NOMO-1 treated with dmso at 0.1 percent for 144 hours (cell line): ENCODE results near the gene POLN.
"Not testable (repeated sequence)": the region's sequence is repeated elsewhere in the genome, so short reads cannot be mapped to it uniquely, and the experiment has no call there.

Experiments
- DNase-seq: peaks from one replicate; lab custom pipeline; 2025; ENCODE audit not compliant: unreplicated experiment; lab: John Stamatoyannopoulos, UW

POLN gene

DNA sequence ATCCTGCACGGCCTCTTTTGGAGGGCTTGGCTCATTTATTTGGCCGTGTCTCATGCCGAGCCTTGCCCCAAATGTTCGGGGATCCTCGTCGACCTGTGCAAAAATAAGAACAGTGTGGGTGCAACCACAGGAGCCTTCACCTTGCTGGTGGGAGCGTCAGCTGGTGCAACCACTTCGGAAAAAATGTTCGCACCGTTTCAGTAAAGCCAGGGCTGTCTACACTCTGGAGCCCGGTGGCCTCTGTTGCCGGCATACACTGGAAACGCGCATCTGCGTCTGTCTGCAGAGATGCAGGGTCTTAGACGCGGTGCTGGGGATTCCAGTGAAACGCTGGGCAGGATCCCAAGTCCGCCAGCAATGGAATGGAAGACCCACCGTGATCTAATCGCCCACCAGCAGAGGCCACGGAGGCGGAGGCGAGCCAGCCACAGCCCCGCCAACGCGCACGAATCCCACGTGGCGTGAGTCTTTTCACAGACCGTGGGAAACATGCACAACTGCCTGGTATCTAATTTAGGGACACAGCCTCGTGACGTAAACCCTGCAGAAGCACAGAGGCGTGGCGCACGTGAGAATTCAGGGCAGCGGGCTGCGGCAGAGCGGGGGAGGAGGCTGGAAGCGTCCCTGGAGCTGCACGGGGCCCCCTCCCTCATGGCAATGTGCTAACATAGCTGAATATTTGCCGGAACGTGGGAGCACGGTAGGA lies 33.8 kb upstream of the POLN start:
- no peak for DNase-seq

DNA sequence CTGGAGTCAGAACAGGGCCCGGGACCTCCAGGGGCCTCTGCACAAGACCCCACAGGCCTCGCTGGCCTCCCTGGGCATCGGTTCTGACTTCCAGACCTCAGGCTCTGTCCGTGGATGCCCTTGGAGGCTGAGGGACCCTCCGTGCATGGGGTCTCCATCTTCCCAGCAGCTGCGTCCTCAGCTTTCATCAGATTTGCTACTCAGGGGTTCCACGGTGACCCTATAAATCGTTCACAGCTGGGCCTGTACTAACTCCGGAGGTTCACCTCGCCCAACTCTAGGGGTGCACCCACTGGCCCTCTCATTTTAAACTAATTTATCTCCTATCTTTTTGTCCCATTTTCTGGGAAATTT lies 33.1 kb upstream of the POLN start:
- not testable (repeated sequence) for DNase-seq

DNA sequence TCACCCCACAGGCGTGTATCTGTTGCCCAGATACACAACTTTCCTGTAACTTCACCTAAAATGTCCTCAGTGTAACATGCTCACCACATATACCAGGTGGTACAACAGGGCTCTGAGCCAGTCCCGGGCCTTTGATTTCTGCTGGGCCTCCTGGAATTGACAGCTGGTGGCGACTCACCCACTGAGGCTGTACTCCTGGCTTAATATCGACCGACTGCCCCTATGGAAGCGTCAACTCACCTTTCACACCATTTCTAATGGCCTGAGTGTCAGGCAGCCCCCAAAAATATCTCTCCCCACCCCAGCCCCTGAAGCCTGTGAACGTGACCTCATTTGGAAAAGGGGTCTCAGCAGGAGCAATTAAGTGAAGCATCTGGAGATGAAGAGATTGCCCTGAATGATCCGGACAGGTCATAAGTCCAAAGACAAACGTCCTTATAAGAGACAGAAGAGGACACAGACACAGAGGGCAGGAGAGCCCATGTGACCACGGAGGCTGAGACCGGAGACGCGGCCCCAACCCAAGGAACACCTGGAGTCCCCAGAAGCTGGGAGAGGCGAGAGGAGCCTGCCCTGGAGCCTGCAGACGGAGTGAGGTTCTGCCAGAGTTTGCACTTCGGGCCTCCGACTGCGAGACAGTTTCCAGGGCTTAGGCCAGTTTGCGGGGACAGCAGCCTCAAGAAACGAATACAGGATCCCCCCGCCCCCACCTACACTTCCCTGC lies 32.6 kb upstream of the POLN start:
- DNase-seq: no peak

DNA sequence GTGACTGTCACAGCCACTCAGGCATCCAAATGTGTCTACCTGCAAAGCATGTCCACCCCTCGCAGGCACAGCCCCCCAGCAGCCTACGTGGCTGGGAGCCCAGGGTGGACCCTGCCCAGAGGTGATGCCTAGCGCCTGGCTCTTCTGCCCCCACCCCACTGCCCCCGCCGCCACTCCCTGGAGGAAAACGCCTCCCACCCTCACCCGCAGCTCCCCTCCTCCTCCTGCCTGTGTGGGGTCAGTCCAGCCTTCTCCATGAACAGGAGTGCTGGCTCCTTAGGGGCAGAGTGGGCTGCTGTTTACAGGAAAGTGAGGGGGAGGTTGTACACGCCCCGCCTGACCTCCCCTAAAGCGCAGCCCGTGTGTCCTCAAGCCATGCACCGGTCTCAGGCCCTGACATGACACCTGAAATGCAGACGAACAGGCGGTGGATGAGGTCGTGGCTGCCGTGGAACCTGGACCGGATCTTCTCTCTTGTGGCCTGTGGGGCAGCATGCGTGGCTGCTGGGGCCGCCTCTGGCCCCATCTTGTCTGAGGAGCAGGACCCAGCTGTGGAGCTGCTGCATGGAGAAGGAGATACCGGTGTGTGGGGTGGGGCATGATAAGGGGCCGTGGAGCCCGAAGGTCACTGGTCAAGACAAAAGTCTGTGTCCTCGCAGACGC lies 31.9 kb upstream of the POLN start:
- no peak for DNase-seq

DNA sequence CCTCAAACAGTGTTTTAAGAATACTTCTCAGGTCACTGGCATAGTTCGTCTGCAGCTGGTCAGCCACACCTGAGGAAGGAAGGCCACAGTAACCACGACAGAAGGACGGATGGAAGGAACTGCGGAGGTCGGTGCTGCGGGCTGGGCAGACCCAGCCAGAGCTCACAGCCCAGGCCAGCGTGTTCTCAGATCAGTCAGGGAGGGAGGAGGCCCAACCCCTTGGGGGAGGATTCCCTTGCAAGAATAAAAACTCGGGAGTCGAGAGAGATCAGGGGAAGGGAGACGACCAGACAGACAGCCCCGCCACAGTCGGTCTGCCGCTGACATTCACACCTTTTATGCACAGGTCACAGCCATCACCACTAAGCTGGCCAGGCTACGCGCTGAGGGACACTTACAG lies 31.3 kb upstream of the POLN start:
- no peak for DNase-seq

DNA sequence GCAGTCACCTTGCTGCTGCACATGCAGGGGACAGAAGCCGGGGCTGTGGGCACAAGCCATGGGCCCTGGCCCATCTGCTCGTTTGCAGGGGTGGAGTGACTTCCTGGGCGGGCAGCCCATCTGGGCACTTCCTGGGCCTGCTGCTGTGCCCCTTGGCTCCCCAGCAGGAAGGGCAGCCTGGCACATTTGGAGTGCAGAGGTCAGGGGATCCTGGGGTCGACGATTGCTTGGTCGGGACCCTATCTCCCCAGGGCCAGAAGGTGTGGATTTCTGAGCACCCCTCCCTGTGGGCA lies 30.9 kb upstream of the POLN start:
- no peak for DNase-seq

DNA sequence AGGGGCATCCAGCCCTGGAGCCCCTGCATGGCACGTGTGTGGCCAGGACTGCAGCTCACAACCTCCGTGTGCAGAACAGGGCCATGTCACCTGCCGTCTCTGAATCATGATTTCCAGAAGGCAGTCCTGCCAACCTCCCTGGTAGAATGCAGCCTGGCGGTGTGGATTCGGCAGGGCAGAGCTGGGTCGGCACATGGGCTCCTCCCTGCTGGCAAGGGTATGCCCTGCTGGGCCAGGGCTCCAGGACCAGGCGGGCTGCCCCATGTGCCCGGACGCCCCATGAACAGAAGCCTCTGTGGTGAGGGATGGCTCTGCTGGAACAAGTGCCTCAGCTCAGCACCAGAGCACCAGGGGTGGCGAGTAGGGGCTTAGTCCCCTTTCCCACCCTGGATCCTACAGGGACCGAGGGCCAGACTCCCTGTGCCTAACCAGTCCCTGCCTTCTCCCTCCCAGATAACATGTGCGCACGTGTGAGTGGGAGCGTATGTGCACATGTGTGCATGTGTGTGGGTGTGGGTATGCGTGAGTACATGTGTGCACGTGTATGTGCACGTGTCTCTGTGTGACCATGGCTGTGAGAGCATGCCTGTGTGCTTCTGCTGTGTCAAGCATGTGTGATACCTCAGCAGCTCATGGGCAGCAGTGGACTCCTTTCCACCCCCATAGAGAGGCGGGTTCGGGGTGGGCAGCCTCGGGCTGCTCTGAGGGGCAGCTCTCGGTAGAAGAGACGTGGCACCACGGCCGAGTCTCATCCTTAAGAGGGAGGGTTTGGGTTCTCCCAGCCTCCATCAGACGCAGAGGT lies 30.3 kb upstream of the POLN start:
- no peak for DNase-seq

DNA sequence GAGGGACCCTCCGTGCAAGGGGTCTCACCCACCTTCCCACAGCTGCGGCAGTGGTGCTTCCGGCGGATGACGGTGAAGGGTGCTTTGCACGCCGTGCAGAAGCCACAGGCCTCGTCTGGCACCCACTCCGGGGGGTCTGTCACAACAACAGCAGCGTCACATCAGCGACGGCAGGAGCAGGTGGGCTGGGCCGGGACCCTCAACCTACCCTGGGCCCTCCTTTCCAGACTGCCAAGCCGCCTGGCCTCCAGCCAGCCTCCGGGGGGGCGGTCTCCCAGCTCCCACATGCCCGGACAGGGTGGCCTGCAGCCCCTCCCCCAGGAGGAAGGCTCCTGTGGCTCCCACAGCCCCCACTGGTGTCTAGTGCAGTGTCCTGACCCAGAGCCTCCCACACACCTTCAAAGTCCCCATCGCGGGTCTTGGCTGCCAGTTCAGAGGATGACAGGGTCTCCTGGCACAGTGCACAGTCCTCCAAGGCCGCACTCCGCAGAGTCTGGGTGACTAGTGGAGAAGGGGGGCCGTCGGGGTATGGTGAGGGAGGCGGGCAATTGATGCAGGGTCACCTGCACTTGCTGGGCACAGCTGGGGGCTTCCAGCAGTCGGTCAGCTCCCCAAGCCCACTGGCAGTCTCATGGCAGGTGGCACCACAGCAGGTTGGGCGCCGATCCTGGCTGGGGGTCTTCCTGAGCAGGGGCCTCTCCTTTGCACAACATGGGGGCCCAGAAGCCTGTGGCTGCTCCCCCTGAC lies 29.5 kb upstream of the POLN start:
- no peak for DNase-seq

DNA sequence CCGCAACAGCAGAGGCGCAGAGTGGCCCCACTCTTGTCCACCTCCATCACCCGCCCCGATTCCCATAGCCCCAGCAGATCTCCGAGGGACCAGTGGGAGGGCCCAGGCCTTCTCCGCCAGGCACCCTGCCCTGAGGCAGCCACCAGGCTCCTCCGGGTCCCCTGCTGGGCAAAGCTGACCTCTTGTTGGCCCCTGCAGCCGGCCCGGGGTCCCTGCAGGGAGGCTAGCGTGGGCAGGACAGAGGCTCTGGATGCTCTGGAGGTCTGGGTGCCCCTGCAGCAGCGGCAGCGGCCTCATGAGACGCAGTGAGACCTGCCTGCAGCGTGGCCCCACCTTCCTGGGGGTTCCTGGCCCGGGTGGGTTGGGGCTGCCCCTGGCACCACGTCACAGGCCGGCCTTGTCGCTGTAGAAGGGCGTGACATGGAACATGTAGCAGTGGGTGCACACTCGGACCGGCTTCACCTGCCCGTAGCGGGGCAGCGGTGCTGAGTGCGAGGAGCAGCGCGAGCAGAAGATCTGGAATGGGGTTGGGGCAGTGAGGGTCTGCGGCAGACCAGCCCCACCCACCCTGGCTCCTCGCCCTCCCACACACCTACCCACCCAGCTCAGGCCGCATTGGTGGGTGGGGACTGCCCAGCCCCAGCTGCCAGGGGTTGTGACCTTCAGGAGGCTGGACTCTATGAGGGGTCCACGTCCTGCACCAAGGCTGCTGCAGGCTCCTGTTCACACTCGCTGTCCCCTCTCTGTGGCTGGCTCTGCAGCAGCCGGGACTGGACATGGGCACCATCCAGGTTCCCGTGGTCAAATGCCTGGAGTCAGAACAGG lies 28.6 kb upstream of the POLN start:
- no peak for DNase-seq

DNA sequence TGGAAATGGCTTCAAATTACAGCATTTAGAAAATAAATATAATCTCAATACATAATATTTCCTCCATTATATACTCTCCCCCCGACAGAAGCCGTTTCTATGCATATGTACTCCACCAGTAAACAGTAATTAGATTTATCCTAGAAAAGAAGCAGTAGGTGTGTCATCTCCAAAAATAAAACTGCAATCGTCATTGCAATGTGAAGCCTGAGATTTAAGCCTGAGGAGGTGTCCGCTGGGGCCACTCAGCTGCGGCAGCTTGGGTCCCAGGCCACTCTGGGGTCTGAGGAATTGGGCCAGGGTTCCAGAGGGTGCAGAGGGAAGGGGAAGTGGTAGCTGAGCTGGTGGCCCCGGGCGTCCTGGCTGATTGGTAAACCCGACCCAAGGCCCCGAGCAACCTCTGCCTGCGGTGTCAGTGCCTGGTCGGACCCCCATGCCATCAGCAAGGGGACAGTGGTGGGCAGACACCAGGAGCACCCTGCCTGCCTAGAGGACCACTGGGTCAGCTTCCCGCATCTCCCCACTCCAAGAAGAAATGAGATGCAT lies 27.8 kb upstream of the POLN start:
- no peak for DNase-seq

DNA sequence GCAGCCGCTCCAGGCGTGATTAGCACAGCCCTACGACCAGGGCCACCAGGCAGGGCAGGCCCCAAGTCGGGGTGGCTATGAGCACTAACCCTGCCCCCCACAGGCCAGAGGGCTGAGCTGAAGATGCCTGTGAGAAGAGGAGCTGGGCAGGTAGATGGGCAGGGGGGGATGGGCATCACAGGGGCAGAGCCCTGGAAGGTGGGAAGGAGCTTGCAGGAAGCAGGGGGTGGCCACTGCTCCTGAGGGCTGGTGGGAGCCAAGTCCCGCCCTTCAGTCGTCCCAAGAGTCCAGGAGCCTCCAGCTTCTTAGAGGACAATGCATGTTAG lies 27.2 kb upstream of the POLN start:
- no peak for DNase-seq

DNA sequence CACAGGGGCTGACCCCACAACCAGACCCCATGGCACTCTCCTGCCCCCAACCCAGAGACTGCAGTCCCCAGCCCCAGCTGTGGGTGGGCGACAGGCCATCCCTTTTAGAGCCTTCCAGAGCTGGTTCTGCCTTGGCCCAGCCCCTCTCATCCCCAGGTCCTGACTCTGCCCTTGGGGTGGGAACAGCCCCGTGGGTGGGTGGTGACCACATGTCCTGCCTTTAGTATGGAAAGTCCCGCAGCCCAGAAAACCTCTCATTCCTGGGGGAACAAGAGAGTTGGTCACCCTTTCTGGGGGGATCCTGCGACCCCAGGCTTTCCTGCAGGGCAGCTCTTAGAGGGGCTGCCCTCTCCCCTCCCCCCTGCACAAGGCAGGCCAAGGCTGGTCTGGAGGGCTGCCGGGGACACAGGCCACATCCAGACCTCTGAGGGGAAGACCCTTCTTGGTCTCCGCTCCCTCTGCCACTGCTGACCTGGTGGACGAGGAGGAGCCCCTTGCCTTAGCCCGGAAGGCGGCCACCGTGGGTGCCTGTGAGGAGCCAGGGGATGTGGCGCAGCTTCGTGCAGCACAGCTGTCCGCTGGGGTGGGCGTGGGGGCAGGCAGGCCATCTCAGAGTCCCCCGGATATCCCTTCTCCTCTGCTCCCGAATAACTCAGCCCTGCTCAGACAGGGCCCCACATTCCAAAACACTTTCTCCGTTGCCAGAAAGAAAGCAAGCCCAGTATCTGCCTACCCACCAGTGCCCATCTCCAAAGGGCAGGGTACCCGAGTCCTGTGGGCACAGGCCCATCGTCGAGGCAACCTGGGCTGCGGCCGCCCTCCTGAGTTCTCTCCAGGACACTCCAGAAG lies 26.7 kb upstream of the POLN start:
- no peak for DNase-seq

DNA sequence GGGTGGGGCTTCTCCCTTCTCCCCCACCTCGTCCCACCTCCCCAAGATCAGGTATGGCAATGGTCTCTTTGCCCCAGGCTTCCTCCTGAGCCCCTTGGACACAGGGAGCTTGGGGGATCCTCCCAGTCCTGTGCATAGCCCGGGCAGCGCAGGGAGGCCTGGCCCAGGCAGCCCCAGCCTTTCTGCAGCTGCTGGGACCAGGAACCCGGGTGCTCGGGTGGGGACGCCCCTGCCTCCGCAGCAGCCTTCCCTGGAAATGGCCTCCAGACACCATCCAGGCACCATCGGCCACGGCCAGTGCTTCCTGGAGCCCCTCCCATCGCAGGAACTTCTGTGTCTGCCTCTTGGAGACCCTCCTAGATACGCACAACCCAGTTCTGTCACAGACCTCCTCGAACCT lies 25.9 kb upstream of the POLN start:
- no peak for DNase-seq

DNA sequence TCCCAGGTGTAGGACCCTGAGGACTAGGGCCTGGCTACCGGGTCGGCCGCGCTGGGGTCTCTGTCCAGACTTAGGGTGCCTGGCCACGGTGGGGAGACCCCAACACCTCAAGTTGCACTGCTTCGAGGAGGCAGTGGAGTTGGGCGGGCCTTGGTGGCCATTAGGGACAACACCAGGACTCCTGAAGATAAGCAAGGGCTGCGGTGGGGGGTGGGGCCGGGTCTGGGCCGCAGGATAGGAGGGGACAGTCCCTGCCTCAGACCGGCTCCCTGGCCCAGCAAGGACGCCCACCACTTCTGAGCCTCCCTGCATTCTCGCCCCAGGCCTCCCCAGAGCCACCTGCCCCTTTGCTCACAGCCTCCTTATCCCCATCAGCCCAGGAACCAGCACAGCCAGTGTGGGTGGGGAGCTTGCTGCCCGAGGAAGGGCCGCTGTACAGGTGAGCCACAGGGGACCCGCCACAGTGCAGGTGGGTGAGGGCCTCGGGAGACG lies 25.4 kb upstream of the POLN start:
- no peak for DNase-seq

DNA sequence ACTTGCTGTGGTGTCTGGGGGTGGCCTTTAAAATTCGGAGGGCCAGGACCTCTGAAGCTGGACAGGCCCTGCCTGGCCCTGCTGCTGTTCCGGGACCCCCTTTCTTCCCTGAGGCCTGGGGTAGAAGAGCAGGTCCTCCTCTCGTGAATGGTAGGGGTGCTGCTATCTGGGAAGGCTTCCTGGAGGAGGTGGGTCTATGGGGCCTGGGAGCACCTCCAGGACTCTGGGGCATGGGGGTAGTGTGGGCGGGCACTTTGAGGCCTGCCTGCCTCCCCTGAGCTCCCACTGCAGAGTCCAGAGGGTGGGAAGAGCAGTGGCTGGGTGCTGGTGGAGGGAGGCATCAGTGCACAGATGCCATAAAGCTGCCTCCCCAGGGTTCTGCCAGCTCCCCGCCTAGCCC lies 24.9 kb upstream of the POLN start:
- no peak for DNase-seq

DNA sequence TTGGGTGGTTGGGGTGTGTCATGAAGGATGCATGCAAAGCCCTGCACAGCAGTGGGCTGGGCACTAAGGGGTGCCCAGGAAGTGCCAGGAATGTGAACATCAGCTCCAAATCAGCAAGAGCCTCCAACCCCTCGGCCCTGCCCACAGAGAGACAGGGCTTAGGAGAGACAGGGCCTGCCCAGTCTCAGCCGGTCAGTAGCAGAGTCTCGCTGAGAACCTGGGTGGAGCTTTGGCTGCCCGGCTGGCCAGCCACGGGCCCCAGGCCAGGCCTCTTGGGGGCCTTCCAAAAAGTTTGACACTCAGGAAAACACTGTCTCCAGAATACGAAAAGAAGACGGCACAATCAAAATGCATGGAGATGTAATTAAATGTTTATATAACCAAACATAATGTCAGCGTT lies 24.3 kb upstream of the POLN start:
- DNase-seq: no peak

DNA sequence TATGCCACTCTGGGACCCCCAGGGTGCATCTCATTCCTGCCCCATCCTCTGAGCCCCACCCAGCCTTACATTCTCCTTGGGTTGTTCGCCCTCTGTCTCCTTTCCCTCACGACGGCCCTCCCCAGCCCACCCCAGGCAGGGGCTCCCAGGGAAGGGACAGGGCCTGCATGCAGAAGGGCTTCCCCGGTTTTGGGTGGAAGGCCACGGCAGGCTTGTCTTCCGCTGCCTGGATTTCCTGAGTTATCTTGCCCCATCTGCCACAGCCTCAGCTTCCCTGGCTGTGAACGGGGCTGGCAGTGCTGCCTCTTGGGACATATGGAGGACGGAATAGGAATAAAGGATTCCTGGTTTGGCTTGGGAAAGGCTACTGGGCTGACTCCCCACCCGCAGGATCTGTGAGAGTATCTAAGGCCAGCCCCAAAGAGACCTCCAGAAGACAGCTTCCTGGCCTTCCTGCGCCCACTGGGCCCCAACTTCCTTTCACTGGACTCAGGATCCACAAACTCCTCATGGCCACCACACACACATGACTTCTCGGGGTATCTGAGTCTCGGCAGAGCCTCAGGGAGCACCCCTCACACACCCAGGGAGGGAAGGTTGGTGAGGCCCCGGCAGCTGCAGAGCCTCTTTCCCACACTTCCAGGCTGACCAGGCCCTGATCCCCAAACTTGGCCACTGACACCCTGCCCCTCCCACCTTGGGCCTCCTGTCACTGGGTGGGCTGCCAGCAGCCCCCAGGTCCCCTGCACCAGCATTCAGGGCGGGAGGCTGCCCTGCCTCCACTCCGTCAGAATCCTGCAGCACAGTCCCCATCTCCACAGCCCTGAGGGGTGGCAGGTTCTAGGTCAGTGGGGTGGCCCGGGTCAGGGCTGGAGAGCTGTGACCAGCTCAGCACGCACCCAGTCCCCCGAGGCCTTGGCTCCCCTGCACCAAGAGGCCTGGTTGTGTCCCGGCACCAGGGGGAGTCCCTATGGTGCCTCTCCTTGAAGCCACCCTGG lies 23.5 kb upstream of the POLN start:
- no peak for DNase-seq

DNA sequence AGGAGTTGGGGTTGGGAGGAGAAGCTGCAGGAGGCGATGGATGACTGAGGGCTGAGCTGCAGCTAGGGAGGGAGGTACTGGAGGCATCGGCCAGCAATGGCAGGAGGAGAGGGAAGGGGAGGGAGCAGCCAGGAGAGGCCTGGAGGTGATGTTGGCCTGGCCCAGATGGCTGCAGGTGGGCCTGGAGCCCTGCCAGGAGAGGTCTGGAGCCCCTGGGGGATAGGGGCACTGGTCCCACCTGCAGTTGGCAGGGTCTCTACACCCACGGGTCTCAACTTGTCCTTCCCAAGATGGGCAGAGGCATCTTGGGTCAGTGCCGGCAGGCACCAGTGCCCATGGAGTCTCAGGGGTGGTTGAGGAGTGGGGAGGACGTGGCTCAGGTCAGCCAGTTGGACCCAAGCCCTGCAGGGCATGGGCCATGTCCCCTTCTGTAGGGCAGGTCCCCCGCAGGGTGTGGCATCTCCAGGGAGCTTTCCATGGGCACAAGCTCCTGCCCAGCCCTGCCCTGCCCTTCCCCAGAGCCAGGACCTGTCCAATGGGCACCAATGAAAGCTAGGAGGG lies 22.6 kb upstream of the POLN start:
- no peak for DNase-seq
